ENCODE measurements around the gene LONRF2.
"Not testable (repeated sequence)": the region's sequence is repeated elsewhere in the genome, so short reads cannot be mapped to it uniquely, and the experiment has no call there.

LONRF2 gene

DNA sequence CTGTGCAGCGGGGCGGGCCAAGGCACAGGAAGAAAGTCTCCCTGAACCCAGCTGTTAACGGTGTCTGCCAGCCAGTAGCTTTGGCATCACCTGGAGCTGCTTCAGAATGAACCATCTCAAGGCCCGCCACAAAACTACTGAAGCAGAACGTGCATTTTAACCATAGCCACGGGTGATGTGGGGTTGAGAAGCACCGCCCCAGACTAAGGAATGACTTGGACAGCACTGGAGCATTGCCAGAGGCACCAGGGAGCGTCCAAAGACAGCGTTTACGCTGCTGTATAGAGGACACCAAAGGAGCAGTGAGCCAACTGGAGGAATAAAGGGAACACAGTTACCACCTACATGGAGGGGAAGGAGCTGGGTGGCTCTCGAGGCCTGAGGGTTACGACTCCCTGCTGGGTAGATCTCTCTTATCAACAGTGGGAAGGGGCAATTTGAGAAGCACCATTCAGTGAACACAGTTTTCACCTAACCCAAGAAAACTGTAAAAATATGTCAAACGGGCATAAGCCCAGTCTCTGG lies 28.4 kb upstream of the LONRF2 start:
- TF ChIP-seq, protein P1, sequence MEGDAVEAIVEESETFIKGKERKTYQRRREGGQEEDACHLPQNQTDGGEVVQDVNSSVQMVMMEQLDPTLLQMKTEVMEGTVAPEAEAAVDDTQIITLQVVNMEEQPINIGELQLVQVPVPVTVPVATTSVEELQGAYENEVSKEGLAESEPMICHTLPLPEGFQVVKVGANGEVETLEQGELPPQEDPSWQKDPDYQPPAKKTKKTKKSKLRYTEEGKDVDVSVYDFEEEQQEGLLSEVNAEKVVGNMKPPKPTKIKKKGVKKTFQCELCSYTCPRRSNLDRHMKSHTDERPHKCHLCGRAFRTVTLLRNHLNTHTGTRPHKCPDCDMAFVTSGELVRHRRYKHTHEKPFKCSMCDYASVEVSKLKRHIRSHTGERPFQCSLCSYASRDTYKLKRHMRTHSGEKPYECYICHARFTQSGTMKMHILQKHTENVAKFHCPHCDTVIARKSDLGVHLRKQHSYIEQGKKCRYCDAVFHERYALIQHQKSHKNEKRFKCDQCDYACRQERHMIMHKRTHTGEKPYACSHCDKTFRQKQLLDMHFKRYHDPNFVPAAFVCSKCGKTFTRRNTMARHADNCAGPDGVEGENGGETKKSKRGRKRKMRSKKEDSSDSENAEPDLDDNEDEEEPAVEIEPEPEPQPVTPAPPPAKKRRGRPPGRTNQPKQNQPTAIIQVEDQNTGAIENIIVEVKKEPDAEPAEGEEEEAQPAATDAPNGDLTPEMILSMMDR (IDR thresholded peaks at IDR 0.05; ENCODE audit: control insufficient read depth, extremely low read depth, insufficient read depth) = no peak
- no peak for DNase-seq (ENCODE audit: low read depth)
- H3K4me3 ChIP-seq (ENCODE audit: low read depth, low read length) = no peak overlapping the region

DNA sequence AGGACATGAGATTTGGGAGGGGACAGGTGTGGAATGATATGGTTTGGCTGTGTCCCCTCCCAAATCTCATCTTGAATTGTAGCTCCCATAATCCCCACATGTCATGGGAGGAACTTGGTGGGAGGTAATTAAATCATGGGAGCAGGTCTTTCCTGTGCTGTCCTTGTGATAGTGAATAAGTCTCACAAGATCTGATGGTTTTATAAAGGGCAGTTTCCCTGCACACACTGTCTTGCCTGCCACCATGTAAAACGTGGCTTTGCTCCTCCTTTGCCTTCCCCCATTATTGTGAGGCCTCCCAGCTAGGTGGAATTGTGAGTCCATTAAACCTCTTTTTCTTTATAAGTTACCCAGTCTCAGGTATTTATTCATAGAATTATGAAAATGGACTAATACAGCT lies 22.8 kb upstream of the LONRF2 start:
- H3K4me3 ChIP-seq (ENCODE audit: low read depth, low read length) = not testable (repeated sequence)

DNA sequence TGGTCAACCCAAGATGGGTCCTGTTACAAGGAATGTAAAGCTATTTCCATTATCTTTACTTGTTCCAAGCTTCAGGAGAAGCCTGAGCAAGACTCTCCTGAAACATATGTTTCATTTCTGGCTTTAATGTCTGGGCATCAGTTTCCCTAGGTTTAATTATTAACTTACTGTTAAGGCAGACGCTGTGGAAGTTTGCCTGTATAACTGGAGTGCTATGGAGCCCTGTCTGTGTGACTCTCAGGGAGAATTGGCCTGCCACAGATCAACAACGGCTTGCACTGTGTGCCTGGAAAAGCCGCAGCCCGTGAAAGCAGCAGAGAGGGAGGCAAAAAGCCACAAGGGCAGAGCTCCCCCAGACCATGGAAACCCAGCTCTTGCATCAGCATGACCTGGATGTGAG lies 22.1 kb upstream of the LONRF2 start:
- DNase-seq (ENCODE audit: low read depth) = no peak
- H3K4me3 ChIP-seq (ENCODE audit: low read depth, low read length) = no peak overlapping the region
- TF ChIP-seq, protein P1 (IDR thresholded peaks at IDR 0.05; ENCODE audit: control insufficient read depth, extremely low read depth, insufficient read depth) = no peak

More for the DNA sequence above, 22.8 kb upstream of the LONRF2 start:
- DNase-seq (ENCODE audit: low read depth) = not testable (repeated sequence)

DNA sequence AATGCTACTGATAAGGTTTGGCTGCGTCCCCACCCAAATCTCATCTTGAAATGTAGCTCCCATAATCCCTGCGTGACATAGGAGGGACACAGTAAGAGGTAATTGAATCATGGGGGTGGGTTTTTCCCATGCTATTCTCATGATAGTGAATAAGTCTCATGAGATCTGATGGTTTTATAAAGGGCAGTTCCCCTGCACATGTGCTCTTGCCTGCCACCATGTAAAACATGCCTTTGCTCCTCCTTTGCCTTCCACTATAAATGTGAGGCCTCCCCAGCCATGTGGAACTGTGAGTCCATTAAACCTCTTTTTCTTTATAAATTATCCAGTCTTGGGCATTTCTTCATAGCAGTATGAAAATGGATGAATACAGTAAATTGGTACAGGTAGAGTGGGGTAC lies 20.2 kb upstream of the LONRF2 start:
- not testable (repeated sequence) for DNase-seq (ENCODE audit: low read depth); H3K4me3 ChIP-seq (ENCODE audit: low read depth, low read length)

DNA sequence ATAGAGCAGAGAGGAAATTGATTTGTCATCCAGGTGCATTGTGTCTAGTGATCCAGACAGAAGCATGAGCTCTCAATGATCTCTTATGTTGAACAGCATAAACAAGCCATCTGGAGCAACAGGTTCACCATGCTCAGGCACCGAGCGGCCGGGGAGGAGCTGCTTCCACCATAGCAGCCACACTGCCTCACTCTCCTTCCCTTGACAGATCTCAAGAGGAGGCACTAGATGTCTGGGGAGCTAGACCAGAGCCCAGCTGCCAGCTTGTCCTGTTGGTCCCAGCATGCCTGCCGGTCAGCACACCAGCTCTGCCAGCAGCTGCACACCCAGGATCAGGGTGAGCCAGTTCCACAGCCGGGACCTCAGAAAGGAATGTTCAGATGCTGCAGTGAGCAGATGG lies 17.5 kb upstream of the LONRF2 start:
- TF ChIP-seq, protein P1 (IDR thresholded peaks at IDR 0.05; ENCODE audit: control insufficient read depth, extremely low read depth, insufficient read depth) = no peak

DNA sequence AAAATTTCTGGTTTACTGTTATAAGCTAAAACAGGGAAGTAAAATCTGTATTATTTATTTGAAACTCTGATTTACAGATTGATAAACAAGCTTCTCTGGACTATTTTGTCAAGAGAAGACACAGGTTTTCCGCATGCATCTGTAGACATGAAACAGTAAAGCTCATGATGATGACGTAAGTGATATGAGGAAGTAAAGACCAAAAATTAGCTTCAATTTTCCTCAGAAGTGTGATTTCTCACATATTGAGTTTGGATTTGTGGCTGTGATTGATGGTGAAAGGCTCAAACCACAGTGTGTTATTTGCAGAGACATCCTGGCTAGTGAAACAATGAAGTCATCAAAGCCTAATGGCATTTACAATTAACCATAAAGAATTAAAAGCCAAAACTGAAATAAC lies 12.6 kb upstream of the LONRF2 start:
- TF ChIP-seq, protein P1 (IDR thresholded peaks at IDR 0.05; ENCODE audit: control insufficient read depth, extremely low read depth, insufficient read depth) = no peak
- no peak for DNase-seq (ENCODE audit: low read depth)
- no peak overlapping the region for H3K4me3 ChIP-seq (ENCODE audit: low read depth, low read length)

More for the DNA sequence above, 17.5 kb upstream of the LONRF2 start:
- no peak for DNase-seq (ENCODE audit: low read depth)
- no peak overlapping the region for H3K4me3 ChIP-seq (ENCODE audit: low read depth, low read length)

DNA sequence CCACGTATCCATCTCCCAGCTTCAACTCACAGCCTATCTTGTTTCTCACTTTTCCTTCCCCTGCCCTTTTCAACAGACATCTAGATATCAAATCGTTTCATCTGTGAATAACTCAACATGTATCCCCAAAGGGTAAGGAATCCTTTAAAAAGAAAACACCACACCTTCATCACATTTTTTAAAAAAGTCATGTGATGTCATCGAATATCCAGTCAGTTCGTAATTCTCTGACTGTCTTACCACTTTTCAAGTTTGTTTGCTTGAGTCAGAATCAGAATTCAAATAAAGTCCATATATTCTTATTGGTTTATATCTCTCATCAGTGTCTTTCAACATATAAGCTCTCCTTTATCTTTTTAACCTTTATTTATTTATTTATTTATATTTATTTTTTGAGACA lies 5.4 kb upstream of the LONRF2 start:
- DNase-seq (ENCODE audit: low read depth) = no peak

More for the DNA sequence above, 5.4 kb upstream of the LONRF2 start:
- H3K4me3 ChIP-seq (ENCODE audit: low read depth, low read length) = no peak overlapping the region
- TF ChIP-seq, protein P1 (IDR thresholded peaks at IDR 0.05; ENCODE audit: control insufficient read depth, extremely low read depth, insufficient read depth) = no peak

All from LNCaP clone FGC (cell line).